ENCODE data around the gene DDX24.

The DDX24 gene

GRCh38 chr14:94054401-94054800 is 26.6 kb downstream of the DDX24 start:
- Histone ChIP-seq H3K4me1 (ENCODE audit: control insufficient read depth, low read length) (no peaks in the 10 kb centered on the region), H3K4me3 (ENCODE audit: low read length) (no peak overlapping the region), H3K9me3 (ENCODE audit: control insufficient read depth, insufficient read depth, low read length) (no peaks in the 10 kb centered on the region), H4K20me1 (ENCODE audit: control insufficient read depth, insufficient read depth, low read depth, low read length) (peaks cover 4% of the 10 kb centered on the region; the same call in 1 of the 2 replicates), H3K79me2 (ENCODE audit: control insufficient read depth, low read length) (no peaks in the 10 kb centered on the region), H3K4me2 (ENCODE audit: low read length) (no peak overlapping the region), H3F3A (ENCODE audit: control insufficient read depth, insufficient read depth) (no peaks in the 10 kb centered on the region), H3K36me3 (ENCODE audit: control insufficient read depth, low read length) (peaks cover 92% of the 10 kb centered on the region), H3K9me2 (replicated peaks; ENCODE audit: control insufficient read depth, low read length) (no peaks in the 10 kb centered on the region), H3K27me3 (ENCODE audit: control insufficient read depth, low read length) (no peaks in the 10 kb centered on the region), H3K27ac (ENCODE audit: low read depth, low read length) (no peak overlapping the region)
- no peak for TF ChIP-seq CTCF (IDR thresholded peaks at IDR 0.05; ENCODE audit: low read depth, low read length, poor library complexity, severe bottlenecking)
- no peak for TF ChIP-seq EZH2phosphoT487 (IDR thresholded peaks at IDR 0.05; ENCODE audit: borderline replicate concordance, low read length)

DNA sequence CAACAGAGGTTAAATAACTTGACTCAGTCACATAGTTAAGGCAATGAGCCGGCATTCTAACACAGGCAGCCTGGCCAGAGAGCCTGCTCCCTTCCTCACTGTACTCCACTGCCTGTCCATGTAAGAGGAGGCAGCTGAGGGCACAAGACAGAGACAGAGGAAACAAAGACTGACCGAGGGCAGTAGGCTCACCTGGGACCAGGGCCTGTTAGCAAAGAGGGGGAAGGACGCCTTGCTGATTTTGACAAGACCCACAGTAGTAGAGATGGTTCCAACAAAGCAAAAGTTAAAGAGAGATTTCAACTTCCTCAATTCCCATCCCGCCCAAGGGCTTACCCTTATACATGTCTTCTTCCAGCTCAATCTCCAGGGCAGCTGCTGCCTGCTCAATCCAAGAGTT is 28.3 kb downstream of the DDX24 start:
- H3K9me3 ChIP-seq (ENCODE audit: control insufficient read depth, insufficient read depth, low read length) = no peaks in the 10 kb centered on the region
- H3K4me1 ChIP-seq (ENCODE audit: control insufficient read depth, low read length) = no peaks in the 10 kb centered on the region
- no peak overlapping the region for H3K27ac ChIP-seq (ENCODE audit: low read depth, low read length)
- TF ChIP-seq EZH2phosphoT487 (IDR thresholded peaks at IDR 0.05; ENCODE audit: borderline replicate concordance, low read length) (no peak), CTCF (IDR thresholded peaks at IDR 0.05; ENCODE audit: low read depth, low read length, poor library complexity, severe bottlenecking) (no peak)
- H3K4me2 ChIP-seq (ENCODE audit: low read length) = no peak overlapping the region
- H3K9me2 ChIP-seq (replicated peaks; ENCODE audit: control insufficient read depth, low read length) = no peaks in the 10 kb centered on the region
- no peaks in the 10 kb centered on the region for H3K27me3 ChIP-seq (ENCODE audit: control insufficient read depth, low read length)
- H3F3A ChIP-seq (ENCODE audit: control insufficient read depth, insufficient read depth) = no peaks in the 10 kb centered on the region
- H4K20me1 ChIP-seq (ENCODE audit: control insufficient read depth, insufficient read depth, low read depth, low read length) = 0 out of 2 replicates have a peak, but pooled peaks cover 4% of the 10 kb centered on the region
- H3K36me3 ChIP-seq (ENCODE audit: control insufficient read depth, low read length) = peaks cover 92% of the 10 kb centered on the region
- no peaks in the 10 kb centered on the region for H3K79me2 ChIP-seq (ENCODE audit: control insufficient read depth, low read length)
- no peak overlapping the region for H3K4me3 ChIP-seq (ENCODE audit: low read length)

- no peaks in the 10 kb centered on the region for H3K9me3 ChIP-seq (ENCODE audit: control insufficient read depth, insufficient read depth, low read length)
- H3K4me3 ChIP-seq (ENCODE audit: low read length) = no peak overlapping the region
- H3K9me2 ChIP-seq (replicated peaks; ENCODE audit: control insufficient read depth, low read length) = no peaks in the 10 kb centered on the region
- H3K27ac ChIP-seq (ENCODE audit: low read depth, low read length) = no peak overlapping the region
- TF ChIP-seq EZH2phosphoT487 (IDR thresholded peaks at IDR 0.05; ENCODE audit: borderline replicate concordance, low read length) = no peak
- no peak for TF ChIP-seq CTCF (IDR thresholded peaks at IDR 0.05; ENCODE audit: low read depth, low read length, poor library complexity, severe bottlenecking)
- H3K4me1 ChIP-seq (ENCODE audit: control insufficient read depth, low read length) = no peaks in the 10 kb centered on the region
- no peak overlapping the region for H3K4me2 ChIP-seq (ENCODE audit: low read length)
- H3K27me3 ChIP-seq (ENCODE audit: control insufficient read depth, low read length) = no peaks in the 10 kb centered on the region
- peaks cover 92% of the 10 kb centered on the region for H3K36me3 ChIP-seq (ENCODE audit: control insufficient read depth, low read length)
- no peaks in the 10 kb centered on the region for H3K79me2 ChIP-seq (ENCODE audit: control insufficient read depth, low read length)
- no peaks in the 10 kb centered on the region for H3F3A ChIP-seq (ENCODE audit: control insufficient read depth, insufficient read depth)
- 0 out of 2 replicates have a peak, but pooled peaks cover 4% of the 10 kb centered on the region for H4K20me1 ChIP-seq (ENCODE audit: control insufficient read depth, insufficient read depth, low read depth, low read length)
Measured at GRCh38 chr14:94052199-94052598, 28.8 kb downstream of the DDX24 start.

Measured in DOHH2 (cell line).